ENCODE data around the gene HYAL2.
A peak's percentile ranks its signal among the peaks of the same experiment; 100 is the strongest.

HYAL2 gene

DNA sequence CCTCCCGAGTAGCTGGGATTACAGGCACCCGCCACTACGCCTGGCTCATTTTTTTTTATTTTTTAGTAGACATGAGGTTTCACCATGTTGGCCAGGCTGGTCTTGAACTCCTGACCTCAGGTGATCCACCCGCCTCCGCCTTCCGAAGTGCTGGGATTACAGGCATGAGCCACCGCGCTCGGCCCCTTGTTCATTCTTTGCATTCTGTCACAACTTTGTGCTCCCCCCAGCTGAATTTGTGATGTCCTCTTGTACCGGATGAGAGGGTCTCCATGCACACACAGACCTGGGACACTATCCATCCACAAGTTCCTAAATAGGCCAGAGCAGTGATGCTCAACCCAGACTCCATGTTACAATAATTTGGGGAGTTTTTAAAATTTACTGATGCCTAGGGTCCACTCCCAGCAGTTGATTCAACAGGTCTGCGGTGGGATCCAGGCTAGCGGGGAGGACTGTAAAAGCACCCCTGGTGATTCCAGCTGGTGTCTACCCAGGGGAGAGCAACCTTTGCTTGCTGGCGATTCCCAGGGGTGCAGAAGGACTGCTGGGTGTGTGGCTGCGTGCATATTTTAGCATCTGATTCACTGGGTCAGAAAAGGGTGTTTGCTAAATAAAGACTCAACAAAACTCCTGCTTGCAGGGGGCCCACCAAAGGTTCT, 17.1 kb upstream of the HYAL2 start:
- TF ChIP-seq, protein P1, sequence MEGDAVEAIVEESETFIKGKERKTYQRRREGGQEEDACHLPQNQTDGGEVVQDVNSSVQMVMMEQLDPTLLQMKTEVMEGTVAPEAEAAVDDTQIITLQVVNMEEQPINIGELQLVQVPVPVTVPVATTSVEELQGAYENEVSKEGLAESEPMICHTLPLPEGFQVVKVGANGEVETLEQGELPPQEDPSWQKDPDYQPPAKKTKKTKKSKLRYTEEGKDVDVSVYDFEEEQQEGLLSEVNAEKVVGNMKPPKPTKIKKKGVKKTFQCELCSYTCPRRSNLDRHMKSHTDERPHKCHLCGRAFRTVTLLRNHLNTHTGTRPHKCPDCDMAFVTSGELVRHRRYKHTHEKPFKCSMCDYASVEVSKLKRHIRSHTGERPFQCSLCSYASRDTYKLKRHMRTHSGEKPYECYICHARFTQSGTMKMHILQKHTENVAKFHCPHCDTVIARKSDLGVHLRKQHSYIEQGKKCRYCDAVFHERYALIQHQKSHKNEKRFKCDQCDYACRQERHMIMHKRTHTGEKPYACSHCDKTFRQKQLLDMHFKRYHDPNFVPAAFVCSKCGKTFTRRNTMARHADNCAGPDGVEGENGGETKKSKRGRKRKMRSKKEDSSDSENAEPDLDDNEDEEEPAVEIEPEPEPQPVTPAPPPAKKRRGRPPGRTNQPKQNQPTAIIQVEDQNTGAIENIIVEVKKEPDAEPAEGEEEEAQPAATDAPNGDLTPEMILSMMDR (conservative IDR thresholded peaks at IDR 0.05; ENCODE audit: low read depth), result no peak
- DNase-seq (ENCODE audit: low spot score), result no peak
- ChIA-PET POLR2A (ENCODE audit: low non-redundant PET) (no interaction called here), CTCF (no interaction called here)
- peak overlapping the region; percentile 98 for H3K27ac ChIP-seq

DNA sequence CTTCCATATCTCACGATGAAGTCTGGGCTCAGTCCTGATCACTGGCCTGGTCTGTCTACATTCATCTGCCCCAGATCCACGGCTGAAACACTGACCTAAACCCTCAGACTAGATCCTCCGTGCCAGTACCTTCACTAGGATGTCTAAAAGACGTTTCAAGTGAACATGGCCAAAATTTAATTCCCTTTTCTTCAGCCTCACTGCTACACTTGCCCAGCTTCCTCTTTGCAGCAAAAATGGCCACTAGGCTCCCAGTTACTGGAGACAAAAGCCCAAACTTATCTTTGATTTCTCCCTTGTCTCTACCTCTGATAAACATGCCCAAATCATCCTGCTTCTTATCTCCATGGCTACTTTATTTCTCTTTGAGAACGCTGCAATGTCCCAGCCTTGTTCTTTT, 16.4 kb upstream of the HYAL2 start:
- ChIA-PET CTCF (no interaction called here), POLR2A (ENCODE audit: low non-redundant PET) (no interaction called here)

DNA sequence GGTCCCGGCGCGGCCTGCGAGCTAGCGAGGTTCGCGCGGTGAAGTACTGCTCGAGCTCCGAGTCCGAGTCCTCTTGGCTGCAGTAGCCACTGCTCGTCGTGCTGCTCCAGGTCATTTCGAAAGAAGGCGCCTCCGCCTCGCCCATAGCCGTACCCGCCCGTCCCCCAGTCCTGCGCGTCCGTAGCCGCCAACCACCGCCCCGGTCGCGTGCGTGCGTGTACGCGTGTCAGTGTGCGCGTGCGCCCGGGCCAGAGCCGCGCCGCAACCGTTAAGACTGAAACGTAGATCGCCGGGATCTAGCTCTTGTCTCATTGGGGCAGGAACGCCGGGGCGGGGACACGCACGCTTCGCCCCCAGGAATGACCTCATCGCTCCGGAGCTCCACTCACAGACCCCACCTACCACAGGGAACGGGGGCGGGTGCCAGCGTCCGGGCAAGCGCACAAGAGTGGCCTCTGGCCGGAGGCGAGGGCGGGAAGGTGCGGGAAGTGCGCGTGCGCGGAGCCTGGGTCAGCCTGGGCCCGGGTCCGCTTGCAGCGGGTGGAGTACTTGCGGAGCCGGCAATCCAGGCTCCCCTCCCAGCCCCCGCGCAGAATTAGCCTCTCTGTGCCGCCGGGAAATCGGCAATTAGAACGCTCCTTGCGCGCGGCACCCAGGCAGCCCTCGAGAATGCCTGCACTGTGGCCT, 14.8 kb upstream of the HYAL2 start:
- CTCF ChIA-PET, result no interaction called here
- H3K27ac ChIP-seq, result peak overlapping the region; percentile 98
- POLR2A ChIA-PET (ENCODE audit: low non-redundant PET), result no interaction called here
- DNase-seq (ENCODE audit: low spot score), result peak; percentile 98
- TF ChIP-seq, protein P1 (conservative IDR thresholded peaks at IDR 0.05; ENCODE audit: low read depth), result no peak

More for the DNA sequence above, 16.4 kb upstream of the HYAL2 start:
- no peak for DNase-seq (ENCODE audit: low spot score)
- TF ChIP-seq, protein P1 (conservative IDR thresholded peaks at IDR 0.05; ENCODE audit: low read depth), result no peak
- peak overlapping the region; percentile 98 for H3K27ac ChIP-seq

DNA sequence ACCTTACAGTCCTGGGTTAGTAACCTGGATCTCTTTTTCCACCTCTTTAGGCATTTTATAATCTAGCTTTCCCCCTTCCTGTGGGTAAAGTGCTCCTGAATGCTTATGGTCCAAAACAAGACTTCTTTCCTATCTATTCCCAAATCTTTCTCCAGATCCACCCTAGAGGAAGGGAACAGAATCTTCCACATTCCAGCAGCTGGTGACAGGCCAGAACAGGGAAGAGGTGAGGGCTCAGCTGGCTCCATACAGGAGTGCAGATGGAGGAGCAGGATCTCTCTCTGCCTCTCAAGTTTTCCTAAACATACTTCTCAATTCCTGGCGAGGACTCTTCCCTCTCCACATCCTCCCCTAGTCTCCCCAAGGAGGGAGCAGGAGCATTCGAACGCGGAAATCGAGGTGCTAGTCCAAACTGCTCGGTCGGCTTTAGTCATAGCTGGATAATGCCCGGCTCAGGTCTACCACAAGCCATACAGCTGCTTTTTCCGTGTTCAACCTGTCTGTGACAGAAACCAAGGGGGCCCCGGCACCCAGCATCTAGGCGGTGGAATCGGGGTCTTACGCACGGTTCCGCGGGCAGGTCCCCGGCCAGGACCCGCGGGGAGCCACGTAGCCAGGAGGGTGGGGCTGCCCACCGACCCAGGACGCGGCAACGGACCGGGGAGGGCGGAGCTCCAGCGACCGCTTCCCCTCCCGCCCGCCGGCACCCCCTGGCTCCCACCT, 14.1 kb upstream of the HYAL2 start:
- TF ChIP-seq, protein P1 (conservative IDR thresholded peaks at IDR 0.05; ENCODE audit: low read depth), result no peak
- POLR2A ChIA-PET (ENCODE audit: low non-redundant PET), result no interaction called here
- CTCF ChIA-PET, result interaction anchor here (0.6 to 0.7 kb wide), 2 partner anchors 81 to 1291 kb away, joined by 4 read pairs; no protein-coding TSS in a partner anchor
- DNase-seq (ENCODE audit: low spot score), result no peak
- H3K27ac ChIP-seq, result peak overlapping the region; percentile 98

DNA sequence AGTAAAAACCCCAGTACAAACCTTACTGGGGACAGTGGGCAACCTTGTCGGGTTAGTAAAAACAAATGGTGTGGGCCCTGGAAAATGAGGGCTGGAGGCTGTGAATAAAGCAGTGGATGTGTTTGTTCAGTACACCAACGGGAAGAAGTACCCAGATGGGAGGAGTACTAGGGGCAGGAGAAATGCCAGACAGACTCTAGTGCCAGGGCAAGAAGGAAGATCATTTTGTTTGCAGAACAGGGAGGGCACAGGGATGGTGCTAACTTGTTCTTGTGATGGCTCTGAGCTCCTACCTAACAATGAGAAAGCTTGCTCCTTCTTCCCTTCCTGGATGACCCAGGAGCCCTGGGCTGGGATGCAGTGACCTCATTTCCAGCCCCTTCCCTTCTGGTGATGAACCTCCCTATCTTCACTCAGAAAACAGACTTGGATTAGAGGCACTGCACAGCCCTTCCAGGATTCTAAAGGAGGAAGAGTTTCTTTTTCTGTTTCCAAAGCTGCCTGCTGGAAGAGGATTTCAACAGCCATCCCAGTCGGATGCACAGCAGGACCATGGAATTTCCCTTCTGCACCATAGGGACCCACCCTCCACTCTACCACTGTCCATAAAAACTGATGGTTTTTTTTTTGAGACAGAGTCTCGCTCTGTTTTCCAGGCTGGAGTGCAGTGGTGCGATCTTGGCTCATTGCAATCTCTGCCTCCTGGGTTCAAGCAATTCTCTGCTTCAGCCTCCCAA, 12.0 kb upstream of the HYAL2 start:
- ChIA-PET CTCF (no interaction called here), POLR2A (ENCODE audit: low non-redundant PET) (no interaction called here)
- H3K27ac ChIP-seq, result peak overlapping the region; percentile 98
- TF ChIP-seq, protein P1 (conservative IDR thresholded peaks at IDR 0.05; ENCODE audit: low read depth), result no peak
- no peak for DNase-seq (ENCODE audit: low spot score)

DNA sequence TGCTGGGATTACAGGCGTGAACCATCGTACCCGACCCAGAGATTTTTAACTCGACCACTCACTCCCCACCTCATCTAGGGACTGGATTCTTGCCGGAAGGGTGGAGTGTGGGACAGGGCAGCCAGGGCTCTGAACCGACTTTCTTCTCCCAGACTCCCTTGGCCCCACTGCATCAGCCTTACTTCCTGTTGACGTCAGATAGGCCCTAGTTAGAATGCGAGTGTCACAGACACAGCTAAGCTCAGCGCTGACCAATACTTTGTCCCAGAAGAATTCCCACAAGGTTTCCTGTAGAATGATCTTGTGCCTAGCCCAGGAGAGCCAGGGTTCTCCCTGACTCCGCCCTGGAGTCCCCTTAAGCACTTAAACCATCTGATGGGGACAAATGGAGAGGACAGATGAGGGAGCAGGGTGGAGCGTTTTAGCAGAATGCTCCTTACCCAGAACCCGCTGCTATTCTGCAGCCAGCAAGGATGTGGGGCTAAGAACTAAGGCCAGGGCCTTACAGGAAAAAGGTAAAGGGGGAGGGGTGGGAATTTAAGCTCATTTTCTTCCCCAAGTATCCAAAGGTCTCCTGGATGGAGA, 11.3 kb upstream of the HYAL2 start:
- no peak for DNase-seq (ENCODE audit: low spot score)
- CTCF ChIA-PET, result no interaction called here
- POLR2A ChIA-PET (ENCODE audit: low non-redundant PET), result no interaction called here
- TF ChIP-seq, protein P1 (conservative IDR thresholded peaks at IDR 0.05; ENCODE audit: low read depth), result no peak
- H3K27ac ChIP-seq, result peak overlapping the region; percentile 98
